ENCODE data around the gene SLC28A3. TPM values are rescaled to one million over a fixed set of nuclear protein-coding genes. Genes with fewer than 3 reads are reported as not detected.

SLC28A3 gene
- total and polyA plus RNA-seq, 12 donors, result under 0.01 to 0.40 (median 0.04) TPM; not detected in 9

DNA sequence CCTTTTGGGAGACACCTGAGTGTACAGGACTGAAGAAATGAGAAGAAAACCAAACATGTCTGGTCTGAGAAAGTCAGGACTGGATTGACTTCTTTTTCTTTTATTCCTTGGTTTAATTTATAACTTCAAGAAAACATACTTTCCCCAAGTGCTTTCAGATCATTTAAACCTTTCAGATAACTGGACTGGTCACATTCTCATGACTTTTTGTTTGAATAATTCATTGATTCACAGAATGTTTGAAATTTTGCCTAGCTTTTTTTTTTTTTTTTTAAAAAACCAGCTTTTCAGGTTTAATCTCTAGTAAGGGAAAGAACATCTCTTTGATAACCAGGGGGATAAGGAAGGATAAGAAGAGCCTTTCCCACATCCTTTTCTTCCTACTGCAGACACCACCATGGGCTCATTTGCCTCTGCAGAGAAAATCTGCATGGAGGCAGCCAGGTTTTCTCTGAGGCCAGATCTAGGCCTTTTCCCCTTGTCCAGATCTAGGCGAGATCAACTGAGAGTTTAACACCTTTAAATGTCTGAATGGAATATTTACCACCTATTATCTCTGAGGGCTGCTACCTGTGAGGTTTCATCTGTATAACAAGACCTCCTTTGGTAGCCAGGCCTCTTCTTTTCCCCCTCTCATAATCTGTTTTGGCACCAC, 45.0 kb upstream of the SLC28A3 start:
- H3K36me3 ChIP-seq (replicated peaks in 1 of 2), result no peaks in the 10 kb centered on the region
- intact Hi-C loops (cut with DNase I), result no loop called here
- WGBS, 4 donors, result 47 to 100% (median 74%) methylated on average over 1 of the region's 1 CpG
- no peak overlapping the region for H3K27ac ChIP-seq
- no peak overlapping the region for H3K4me3 ChIP-seq
- no peaks in the 10 kb centered on the region for H3K9me3 ChIP-seq (replicated peaks in 1 of 3)
- no peak for TF ChIP-seq POLR2A (IDR thresholded peaks at IDR 0.05)
- TF ChIP-seq, protein P1, sequence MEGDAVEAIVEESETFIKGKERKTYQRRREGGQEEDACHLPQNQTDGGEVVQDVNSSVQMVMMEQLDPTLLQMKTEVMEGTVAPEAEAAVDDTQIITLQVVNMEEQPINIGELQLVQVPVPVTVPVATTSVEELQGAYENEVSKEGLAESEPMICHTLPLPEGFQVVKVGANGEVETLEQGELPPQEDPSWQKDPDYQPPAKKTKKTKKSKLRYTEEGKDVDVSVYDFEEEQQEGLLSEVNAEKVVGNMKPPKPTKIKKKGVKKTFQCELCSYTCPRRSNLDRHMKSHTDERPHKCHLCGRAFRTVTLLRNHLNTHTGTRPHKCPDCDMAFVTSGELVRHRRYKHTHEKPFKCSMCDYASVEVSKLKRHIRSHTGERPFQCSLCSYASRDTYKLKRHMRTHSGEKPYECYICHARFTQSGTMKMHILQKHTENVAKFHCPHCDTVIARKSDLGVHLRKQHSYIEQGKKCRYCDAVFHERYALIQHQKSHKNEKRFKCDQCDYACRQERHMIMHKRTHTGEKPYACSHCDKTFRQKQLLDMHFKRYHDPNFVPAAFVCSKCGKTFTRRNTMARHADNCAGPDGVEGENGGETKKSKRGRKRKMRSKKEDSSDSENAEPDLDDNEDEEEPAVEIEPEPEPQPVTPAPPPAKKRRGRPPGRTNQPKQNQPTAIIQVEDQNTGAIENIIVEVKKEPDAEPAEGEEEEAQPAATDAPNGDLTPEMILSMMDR (IDR thresholded peaks at IDR 0.05), result no peak
- no peak for DNase-seq
- peaks cover 0 to 9% of the 10 kb centered on the region in 2 donors for H3K4me1 ChIP-seq (replicated peaks in 1 of 2)
- no peaks in the 10 kb centered on the region for H3K27me3 ChIP-seq

DNA sequence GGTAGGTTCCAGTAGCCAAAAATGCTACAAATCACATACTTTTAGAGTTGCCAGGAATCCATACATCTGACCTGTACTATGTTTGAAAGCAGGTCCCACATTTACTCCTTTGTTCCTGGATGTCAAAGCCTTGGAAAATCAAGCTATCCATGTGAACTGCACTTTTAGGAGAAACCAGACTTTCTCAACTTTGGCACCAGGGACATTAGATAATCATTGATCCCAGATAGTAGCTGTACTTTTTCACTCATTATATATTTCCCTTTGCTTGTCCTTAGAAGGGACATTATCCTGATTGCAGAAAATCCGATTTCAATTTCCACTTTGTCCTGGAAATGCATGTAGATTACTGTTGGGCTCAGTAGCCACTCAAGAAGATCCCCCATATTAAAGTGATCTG, 44.1 kb upstream of the SLC28A3 start:
- DNase-seq, result no peak
- Histone ChIP-seq H3K9me3 (replicated peaks in 1 of 3) (no peaks in the 10 kb centered on the region), H3K36me3 (replicated peaks in 1 of 2) (no peaks in the 10 kb centered on the region), H3K4me3 (no peak overlapping the region), H3K27me3 (no peaks in the 10 kb centered on the region), H3K27ac (no peak overlapping the region), H3K4me1 (replicated peaks in 1 of 2) (peaks cover 0 to 9% of the 10 kb centered on the region in 2 donors)
- TF ChIP-seq, protein P1 (IDR thresholded peaks at IDR 0.05), result no peak
- no peak for TF ChIP-seq POLR2A (IDR thresholded peaks at IDR 0.05)
- 79 to 89% (median 86%) methylated on average over 1 of the region's 1 CpG for WGBS, 4 donors
- intact Hi-C loops (cut with DNase I), result no loop called here

DNA sequence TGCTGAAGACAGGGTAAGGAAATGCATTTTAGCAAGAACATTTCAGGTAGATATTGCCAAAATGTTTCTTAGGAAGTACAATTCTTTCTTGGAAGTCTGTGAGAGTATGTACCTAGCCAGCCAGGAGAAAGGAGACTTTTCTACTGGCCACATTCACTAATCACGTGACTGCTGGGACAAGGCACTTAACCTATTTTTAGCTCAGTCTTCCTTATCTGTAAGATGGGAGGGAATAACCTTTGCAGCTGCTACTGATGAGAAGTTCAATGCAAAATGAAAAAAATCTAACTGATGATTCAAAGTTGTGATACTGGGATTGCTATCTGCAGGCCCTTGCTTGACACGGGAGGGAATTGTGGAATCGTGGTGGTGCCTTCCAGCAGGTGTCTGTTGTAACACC, 42.6 kb upstream of the SLC28A3 start:
- peaks cover 0 to 9% of the 10 kb centered on the region in 2 donors for H3K4me1 ChIP-seq (replicated peaks in 1 of 2)
- DNase-seq, result peak in 4 of 7 donors; percentile 32 to 64 (median 42)
- no peaks in the 10 kb centered on the region for H3K27me3 ChIP-seq
- WGBS, 4 donors, result 34 to 51% (median 35%) methylated on average over 3 of the region's 3 CpGs
- no peaks in the 10 kb centered on the region for H3K36me3 ChIP-seq (replicated peaks in 1 of 2)
- no peak overlapping the region for H3K4me3 ChIP-seq
- H3K27ac ChIP-seq, result peak overlapping the region in 2 of 5 donors; percentile 30 to 44
- no peaks in the 10 kb centered on the region for H3K9me3 ChIP-seq (replicated peaks in 1 of 3)
- no peak for TF ChIP-seq POLR2A (IDR thresholded peaks at IDR 0.05)
- TF ChIP-seq, protein P1 (IDR thresholded peaks at IDR 0.05), result no peak
- intact Hi-C loops (cut with DNase I), result no loop called here

DNA sequence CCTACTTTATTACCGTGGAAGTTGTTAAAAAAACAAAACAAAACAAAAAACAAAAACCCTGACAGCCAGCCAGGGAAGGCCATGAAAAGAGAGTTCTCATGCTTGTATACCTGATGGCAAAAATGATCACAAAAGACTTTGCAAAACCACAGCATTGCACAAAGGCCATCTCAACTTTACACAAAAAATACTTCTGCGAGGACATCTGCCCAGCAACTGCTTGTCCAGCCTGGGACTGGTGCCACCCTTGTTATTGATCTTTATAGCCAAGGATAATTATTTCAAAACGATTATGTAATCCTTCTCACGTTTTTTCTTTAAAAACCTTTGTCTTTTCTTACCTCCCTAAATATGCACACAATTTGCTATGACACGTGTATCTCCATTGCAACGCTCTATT, 42.2 kb upstream of the SLC28A3 start:
- Histone ChIP-seq H3K27me3 (no peaks in the 10 kb centered on the region), H3K36me3 (replicated peaks in 1 of 2) (no peaks in the 10 kb centered on the region), H3K9me3 (replicated peaks in 1 of 3) (no peaks in the 10 kb centered on the region), H3K27ac (peak overlapping the region in 2 of 5 donors; percentile 30 to 44), H3K4me3 (no peak overlapping the region), H3K4me1 (replicated peaks in 1 of 2) (peaks cover 0 to 9% of the 10 kb centered on the region in 2 donors)
- peak in 4 of 7 donors; percentile 39 to 68 (median 60) for DNase-seq
- 38 to 46% (median 42%) methylated on average over 6 of the region's 6 CpGs for WGBS, 4 donors
- TF ChIP-seq POLR2A (IDR thresholded peaks at IDR 0.05), result no peak
- TF ChIP-seq, protein P1 (IDR thresholded peaks at IDR 0.05), result no peak
- intact Hi-C loops (cut with DNase I), result no loop called here
